Calu3 (cell line): Measurements from ENCODE around the gene RBMX. TPM values are rescaled to one million over a fixed set of nuclear protein-coding genes. Genes with fewer than 3 reads are reported as not detected.

Experiments used
- BruUV-seq: library from RNA; stranded (reverse); fragments of 400-500 nt; replicated peaks from 2 replicates; lab custom pipeline; 2021; lab: Mats Ljungman, UMichigan
- CTCF ChIA-PET: fragments of 300-600 bp; sonication (Branson Sonifier 250); formaldehyde crosslinking; loops from one replicate; lab custom pipeline; 2022; ENCODE audit warnings: antibody characterized with exemption; lab: Charles Lee
- DNase-seq: peaks from one replicate; pipeline ENCODE4 v3.0.0; 2022
- H3K27ac Mint-ChIP-seq: one replicate; pipeline ENCODE4 v1.8.0; 2022; ENCODE audit warnings: mixed read lengths; ENCODE audit not compliant: unreplicated experiment
- H3K27me3 Mint-ChIP-seq: one replicate; pipeline ENCODE4 v1.8.0; 2022; ENCODE audit warnings: mixed read lengths; ENCODE audit not compliant: unreplicated experiment
- H3K36me3 Mint-ChIP-seq: one replicate; pipeline ENCODE4 v1.8.0; 2022; ENCODE audit warnings: mild to moderate bottlenecking, moderate library complexity, mixed read lengths; ENCODE audit not compliant: insufficient read depth, unreplicated experiment
- H3K4me1 Mint-ChIP-seq: one replicate; pipeline ENCODE4 v1.8.0; 2022; ENCODE audit warnings: mild to moderate bottlenecking, low read depth, mixed read lengths; ENCODE audit not compliant: unreplicated experiment
- H3K4me3 Mint-ChIP-seq: one replicate; pipeline ENCODE4 v1.8.0; 2022; ENCODE audit warnings: mild to moderate bottlenecking, low read depth, moderate library complexity, mixed read lengths; ENCODE audit not compliant: unreplicated experiment
- H3K9me3 Mint-ChIP-seq: one replicate; pipeline ENCODE4 v1.8.0; 2022; ENCODE audit warnings: low read depth, mixed read lengths; ENCODE audit not compliant: unreplicated experiment
- intact Hi-C: fragments of 100-400 bp; cut with micrococcal nuclease; formaldehyde crosslinking; loops from one replicate; pipeline ENCODE4 v1.10.0; 2022; ENCODE audit not compliant: unreplicated experiment
- total RNA-seq: library from RNA; stranded (reverse); gene quantifications from 2 replicates; pipeline ENCODE4 v1.2.3, GENCODE V29; 2022
- TF ChIP-seq, protein P1 (sequence below): fragments of 200-600 bp; IDR thresholded peaks from one replicate; pipeline ENCODE4 v1.8.0; 2022; ENCODE audit warnings: antibody characterized with exemption; ENCODE audit not compliant: unreplicated experiment

The RBMX gene
- total RNA-seq, 1 experiment from 2014 or later, result 252 TPM

DNA sequence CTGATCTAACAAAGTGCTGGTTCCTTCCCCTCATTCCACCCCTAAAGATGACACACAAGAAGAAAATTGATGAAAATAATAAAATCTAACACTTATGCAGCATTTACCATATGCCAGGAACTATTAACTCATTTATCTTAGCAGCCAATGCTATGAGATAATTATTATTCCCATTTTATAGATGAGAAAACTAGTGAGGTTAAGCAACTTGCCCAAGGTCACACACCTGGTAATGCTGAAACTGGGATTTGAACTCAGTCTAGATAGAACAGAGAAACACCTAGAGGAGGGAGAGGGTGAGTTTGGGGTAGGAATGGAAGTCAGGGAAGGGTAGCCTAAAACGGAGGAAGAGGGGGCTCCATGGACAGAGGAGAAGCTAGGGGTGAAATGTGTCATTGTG, 18.6 kb downstream of the RBMX start:
- no peak for DNase-seq
- H3K4me1 Mint-ChIP-seq, result no peaks in the 10 kb centered on the region
- CTCF ChIA-PET, result no interaction called here
- H3K36me3 Mint-ChIP-seq, result peaks cover 68% of the 10 kb centered on the region
- H3K27ac Mint-ChIP-seq, result peak overlapping the region; percentile 56
- TF ChIP-seq, protein P1, sequence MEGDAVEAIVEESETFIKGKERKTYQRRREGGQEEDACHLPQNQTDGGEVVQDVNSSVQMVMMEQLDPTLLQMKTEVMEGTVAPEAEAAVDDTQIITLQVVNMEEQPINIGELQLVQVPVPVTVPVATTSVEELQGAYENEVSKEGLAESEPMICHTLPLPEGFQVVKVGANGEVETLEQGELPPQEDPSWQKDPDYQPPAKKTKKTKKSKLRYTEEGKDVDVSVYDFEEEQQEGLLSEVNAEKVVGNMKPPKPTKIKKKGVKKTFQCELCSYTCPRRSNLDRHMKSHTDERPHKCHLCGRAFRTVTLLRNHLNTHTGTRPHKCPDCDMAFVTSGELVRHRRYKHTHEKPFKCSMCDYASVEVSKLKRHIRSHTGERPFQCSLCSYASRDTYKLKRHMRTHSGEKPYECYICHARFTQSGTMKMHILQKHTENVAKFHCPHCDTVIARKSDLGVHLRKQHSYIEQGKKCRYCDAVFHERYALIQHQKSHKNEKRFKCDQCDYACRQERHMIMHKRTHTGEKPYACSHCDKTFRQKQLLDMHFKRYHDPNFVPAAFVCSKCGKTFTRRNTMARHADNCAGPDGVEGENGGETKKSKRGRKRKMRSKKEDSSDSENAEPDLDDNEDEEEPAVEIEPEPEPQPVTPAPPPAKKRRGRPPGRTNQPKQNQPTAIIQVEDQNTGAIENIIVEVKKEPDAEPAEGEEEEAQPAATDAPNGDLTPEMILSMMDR, result no peak
- BruUV-seq, result no TSS peak
- intact Hi-C loops, result no loop called here
- H3K9me3 Mint-ChIP-seq, result no peaks in the 10 kb centered on the region
- H3K4me3 Mint-ChIP-seq, result no peak overlapping the region
- H3K27me3 Mint-ChIP-seq, result no peaks in the 10 kb centered on the region

DNA sequence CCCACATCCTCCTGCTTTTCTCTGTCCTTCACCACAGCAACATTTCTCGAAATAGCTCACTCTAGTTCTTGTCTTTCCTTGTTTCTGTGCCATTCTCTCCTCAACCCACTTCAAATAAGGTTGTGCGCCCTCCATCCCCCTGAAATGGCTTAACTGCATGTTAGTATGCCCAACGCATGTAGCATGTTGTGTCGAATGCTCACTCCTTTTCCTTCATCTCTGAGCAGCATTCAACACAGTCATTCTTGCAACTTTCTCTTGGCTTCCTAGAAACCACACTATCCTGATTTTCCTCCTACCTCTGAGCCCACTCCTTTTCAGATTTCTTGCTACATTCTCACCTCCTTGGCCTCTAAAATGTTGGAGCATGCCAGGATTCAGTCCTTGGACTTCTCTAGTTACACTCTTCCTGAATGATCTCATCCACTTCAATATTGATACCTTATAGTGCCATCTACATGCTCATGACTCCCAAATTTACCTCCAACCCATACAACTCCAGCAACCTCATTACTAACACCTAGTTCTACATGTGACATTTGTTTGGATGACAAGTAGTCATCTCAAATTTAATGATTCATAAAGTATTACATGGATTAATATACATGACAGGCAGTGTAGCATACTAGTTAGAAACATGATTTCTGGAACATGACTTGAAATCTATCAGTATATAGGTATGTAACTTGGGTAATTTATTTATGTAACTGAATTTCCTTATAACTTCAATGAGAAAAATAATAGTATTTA, 22.3 kb downstream of the RBMX start:
- intact Hi-C loops, result no loop called here
- Mint-ChIP-seq H3K9me3 (no peaks in the 10 kb centered on the region), H3K36me3 (peaks cover 47% of the 10 kb centered on the region), H3K27ac (peak overlapping the region; percentile 21), H3K4me1 (no peaks in the 10 kb centered on the region), H3K4me3 (no peak overlapping the region), H3K27me3 (no peaks in the 10 kb centered on the region)
- CTCF ChIA-PET, result no interaction called here
- TF ChIP-seq, protein P1, result no peak
- DNase-seq, result no peak
- no TSS peak for BruUV-seq

DNA sequence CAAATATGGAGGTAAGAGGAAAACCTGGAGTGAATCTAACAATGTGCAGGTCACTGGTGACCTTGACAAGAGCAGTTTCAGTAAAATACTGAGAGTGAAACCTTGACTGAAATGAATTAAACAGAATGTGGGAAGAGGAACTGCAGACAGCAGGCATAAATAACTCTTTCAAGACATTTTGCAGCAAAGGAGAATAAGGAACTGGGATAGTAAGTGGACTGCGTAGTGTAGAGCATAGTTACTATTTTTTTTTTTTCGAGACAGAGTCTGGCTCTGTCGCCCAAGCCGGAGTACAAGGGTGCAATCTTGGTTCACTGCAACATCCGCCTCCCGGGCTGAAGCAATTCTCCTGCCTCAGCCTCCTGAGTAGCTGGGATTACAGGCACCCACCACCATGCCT, 24.0 kb downstream of the RBMX start:
- intact Hi-C loops, result no loop called here
- CTCF ChIA-PET, result no interaction called here
- Mint-ChIP-seq H3K27ac (no peak overlapping the region), H3K27me3 (no peaks in the 10 kb centered on the region), H3K9me3 (no peaks in the 10 kb centered on the region), H3K36me3 (peaks cover 46% of the 10 kb centered on the region), H3K4me3 (no peak overlapping the region), H3K4me1 (no peaks in the 10 kb centered on the region)
- DNase-seq, result no peak
- BruUV-seq, result no TSS peak
- TF ChIP-seq, protein P1, result no peak

DNA sequence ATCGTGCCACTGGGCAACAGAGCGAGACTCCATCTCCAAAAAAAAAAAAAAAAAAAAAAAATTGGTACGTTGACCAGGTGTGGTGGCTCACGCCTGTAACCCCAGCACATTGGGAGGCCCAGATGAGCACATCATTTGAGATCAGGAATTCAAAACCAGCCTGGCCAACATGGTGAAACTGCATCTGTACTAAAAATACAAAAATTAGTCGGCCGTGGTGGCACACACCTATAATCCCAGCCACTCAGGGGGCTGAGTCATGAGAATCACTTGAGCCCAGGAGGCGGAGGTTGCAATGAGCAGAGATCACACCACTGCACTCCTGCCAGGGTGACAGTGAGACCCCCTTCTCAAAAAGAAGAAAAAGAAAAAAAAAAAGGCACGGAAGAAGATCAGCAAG, 24.5 kb downstream of the RBMX start:
- no peaks in the 10 kb centered on the region for H3K4me1 Mint-ChIP-seq
- intact Hi-C loops, result no loop called here
- no peak overlapping the region for H3K4me3 Mint-ChIP-seq
- no peaks in the 10 kb centered on the region for H3K9me3 Mint-ChIP-seq
- no TSS peak for BruUV-seq
- CTCF ChIA-PET, result no interaction called here
- peaks cover 41% of the 10 kb centered on the region for H3K36me3 Mint-ChIP-seq
- DNase-seq, result no peak
- H3K27me3 Mint-ChIP-seq, result no peaks in the 10 kb centered on the region
- no peak overlapping the region for H3K27ac Mint-ChIP-seq
- TF ChIP-seq, protein P1, result no peak
